GM21737 (cell line): ENCODE data around the gene SLC2A14.
"Not testable (repeated sequence)": the region's sequence is repeated elsewhere in the genome, so short reads cannot be mapped to it uniquely, and the experiment has no call there.

Experiments
- ATAC-seq: cut with Tn5 transposase; IDR thresholded peaks from one replicate; pipeline ENCODE4 v1.9.1; 2021; ENCODE audit warnings: mild to moderate bottlenecking, moderate library complexity; ENCODE audit not compliant: unreplicated experiment

The SLC2A14 gene

DNA sequence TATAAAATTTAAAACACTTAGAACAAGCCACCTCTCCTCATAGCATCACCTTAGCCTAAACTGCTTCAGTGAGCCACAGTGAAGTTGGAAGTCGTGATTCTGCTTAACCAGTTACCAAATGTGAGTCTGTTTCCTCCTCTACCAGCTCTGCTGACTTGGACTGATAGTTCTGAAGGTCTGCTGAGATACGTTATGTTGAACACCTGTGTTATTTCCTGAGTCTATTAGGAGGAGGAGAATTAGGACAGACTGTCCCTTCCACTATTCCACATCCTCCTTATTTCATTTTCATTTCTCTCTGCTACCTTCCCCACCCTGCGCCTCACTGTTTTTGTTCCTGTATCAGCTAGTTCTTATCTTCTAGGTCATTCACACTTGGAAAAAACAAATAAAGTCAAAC is 2.4 kb downstream of the SLC2A14 start:
- no peak for ATAC-seq

DNA sequence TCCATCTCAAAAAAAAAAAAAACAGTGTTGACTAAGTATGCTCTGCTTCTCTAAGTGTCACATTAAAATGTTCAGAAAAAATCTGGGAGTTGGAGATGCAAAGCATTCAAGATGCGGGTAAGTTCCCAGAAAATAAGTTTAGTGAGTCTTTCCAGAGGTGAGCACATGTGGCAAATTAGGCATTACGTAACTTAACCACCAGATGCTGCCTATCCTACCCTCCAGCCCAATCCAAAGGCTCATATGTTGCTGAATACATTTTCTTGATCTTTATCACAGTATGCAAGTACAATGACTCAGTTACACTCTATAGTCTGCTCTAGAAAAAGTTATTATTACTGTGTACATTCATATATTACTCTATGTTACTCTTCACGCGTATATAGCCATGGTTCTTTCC is 3.6 kb downstream of the SLC2A14 start:
- ATAC-seq = no peak

DNA sequence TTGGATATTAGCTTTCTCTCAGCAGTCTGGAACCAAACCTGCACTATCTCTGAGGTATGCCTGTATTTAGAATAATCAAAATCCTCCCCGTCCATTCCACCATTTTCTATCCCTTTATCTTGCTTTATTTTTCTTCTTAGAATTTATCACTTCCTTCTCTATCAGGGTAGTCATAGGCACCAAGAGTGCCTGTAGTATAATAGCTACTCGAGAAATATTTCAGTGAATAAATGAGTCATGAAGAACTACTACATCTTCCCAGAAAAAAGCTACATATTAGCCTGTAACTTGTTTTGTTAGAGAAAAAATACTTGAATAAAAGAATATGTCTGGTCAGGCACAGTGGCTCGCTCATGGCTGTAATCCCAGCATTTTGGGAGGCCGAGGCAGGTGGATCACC is 4.3 kb downstream of the SLC2A14 start:
- ATAC-seq = no peak

DNA sequence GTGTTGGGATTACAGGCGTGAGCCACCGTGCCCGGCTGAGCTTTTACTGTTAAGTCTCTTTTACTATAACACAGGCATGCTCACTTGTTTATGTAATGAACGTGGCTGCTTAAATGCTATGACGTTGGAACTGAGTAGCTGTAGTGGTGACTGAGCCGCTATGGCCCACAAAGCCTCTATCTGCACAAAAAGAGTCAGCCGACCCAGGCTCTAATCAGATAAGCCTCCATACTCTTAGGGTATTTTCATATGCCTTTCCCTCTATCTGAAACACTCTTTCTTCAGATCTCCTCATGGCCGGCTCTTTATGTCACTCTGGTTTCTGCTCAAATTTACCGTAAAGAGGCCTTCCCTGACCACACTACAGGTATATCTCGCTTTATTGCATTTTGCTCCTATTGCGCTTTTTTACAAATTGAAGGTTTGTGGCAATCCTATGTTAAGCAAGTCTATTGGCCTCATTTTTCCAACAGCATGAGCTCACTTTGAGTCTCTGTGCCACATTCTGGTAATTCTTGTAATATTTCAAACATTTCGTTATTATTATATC is 8.0 kb downstream of the SLC2A14 start:
- ATAC-seq = no peak

DNA sequence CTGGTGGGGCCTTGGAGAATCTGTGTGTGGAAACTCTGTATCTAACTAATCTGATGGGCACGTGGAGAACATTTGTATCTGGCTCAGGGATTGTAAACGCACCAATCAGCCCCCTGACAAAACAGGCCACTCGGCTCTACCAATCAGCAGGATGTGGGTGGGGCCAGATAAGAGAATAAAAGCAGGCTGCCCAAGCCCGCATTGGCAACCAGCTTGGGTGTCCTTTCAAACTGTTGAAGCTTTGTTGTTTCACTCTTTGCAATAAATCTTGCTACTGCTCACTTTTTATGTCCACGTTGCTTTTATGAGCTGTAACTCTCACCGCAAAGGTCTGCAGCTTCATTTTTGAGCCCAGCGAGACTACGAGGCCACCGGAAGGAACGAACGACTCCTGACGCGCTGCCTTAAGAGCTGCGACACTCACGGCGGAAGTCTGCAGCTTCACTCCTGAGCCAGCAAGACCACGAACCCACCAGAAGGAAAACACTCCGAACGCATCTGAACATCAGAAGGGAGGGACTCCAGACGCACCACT is 9.8 kb downstream of the SLC2A14 start:
- not testable (repeated sequence) for ATAC-seq

DNA sequence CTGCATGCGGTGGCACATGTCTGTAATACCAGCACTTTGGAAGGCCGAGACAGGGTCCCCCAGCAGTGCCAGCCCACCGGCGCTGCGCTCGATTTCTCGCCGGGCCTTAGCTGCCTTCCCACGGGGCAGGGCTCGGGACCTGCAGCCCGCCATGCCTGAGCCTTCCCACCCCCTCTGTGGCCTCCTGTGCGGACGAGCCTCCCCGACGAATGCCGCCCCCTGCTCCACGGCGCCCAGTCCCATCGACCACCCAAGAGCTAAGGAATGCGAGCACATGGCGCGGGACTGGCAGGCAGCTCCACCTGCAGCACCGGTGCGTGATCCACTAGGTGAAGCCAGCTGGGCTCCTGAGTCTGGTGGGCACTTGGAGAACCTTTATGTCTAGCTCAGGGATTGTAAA is 10.4 kb downstream of the SLC2A14 start:
- not testable (repeated sequence) for ATAC-seq

DNA sequence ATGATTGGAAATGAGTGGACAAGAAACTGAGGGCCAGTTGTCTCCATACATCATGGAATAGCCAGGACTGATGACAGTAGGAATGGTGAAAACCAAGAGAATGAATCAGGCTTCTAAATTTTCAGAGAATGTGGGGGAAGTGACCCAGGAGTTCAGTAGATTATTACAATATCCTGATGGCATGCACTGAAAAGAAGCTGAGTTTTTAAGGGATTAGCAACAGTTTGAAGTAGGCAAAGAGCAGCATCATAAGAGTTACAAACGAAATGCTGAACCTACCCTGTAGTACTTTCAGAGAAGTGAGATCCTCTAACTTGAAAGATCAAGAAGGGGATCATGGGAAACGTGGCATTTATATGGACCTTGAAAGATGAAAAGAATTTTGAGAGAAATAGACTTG is 13.2 kb downstream of the SLC2A14 start:
- ATAC-seq = no peak

DNA sequence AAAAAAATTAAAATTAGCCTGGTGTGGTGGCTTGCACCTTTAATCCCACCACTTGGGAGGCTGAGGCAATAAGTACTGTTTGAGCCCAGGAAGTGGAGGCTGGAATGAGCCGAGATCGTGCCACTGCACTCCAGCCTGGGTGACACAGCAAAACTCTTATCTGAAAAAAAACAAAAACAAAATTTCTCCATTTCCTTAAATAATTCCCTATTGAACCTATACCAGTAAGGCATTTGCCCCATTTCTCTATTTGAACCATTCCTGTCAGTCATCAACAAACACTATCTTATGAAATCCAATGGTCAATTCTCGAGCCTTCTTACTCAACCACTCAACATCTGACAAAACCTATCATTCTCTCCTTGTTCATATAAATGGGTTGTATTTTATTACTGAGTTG is 14.7 kb downstream of the SLC2A14 start:
- ATAC-seq = no peak

DNA sequence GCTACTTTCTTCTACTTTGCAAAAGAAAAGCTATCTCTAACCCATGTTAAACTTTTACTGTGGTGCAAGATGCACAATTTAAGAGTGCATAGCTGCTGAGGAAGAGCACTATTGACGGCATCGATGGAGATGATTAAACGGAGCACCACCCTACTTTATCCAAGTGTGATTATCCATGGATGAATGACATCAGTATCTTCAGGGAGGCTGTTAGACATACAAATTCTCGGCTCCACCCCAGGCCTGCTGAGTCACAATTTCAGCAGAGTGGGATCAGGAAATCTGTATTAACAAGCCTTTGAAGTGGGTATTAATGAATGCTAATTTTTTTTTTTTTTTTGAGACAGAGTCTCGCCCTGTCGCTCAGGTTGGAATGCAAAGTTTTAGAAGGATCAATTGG is 16.2 kb downstream of the SLC2A14 start:
- no peak for ATAC-seq

DNA sequence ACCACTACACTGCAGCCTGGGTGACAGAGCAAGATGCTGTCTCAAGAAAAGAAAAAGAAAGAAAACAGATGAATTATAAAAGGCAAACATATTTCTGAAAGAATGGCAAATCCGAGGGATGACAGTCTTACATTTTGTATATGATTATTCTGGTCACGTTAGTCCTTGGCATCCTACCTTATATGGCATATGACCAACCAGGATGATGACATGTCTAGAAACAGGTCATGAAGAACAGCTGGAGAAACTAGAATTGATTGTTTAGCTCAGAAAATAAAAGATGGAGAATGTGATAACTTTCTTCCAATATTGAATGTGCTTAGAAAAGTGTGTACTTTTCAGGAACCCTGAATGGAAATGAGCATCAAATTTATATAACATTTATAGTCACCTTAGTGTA is 19.2 kb downstream of the SLC2A14 start:
- ATAC-seq = no peak

DNA sequence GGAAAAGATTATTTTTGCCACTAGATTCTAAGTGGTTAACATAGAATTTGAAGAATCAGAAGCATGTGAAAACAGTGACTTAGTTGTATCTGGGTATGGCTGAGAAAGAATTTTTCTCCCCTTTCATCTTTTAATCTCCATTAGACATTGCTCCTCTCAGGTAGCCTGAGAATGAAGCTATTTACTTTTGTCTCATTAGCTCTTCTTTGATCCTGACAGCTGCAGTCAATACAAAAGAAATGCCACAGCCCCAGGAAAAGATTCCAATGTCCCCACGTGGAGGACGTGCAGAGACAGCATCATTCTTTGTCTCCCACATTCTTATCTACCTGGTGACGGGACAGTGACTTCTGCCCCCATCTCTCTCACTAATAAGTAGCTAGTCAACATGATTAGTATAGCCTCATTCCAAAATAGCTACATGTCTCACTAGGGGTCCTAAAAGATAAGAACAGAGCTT is 21.1 kb downstream of the SLC2A14 start:
- ATAC-seq = not testable (repeated sequence)

DNA sequence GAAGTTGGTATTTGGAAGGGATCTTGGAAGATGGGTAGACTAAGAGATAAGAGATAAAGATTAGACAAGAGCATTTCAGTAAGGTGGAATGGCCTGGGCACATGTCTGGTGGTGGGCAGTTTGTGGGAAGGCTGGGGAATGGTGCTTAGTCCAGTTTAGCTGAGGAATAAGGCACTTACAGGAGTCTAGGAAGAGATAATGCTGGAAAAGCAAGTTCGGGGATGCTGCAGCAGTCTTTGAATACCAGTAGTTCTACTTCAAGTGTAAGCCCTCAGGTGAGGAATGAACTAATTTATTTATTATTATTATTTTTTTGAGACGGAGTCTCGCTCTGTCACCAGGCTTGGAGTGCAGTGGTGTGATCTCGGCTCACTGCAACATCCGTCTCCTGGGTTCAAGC is 22.6 kb downstream of the SLC2A14 start:
- ATAC-seq = not testable (repeated sequence)

DNA sequence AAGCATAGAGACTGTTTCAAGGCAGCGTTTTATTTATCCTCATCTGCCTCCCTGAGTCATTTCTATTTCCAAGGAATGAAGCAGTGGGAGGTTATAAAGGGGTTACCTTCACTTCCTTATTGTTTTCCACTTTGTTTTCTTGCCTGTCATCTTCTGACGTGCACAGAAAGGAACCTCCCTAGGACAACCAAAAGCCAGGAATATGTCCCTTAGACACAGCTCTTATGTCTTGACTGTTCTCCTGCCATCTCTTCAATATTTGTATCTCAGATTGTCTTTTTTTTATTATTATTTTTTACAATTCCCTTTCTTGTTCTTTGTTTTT is 24.7 kb downstream of the SLC2A14 start:
- not testable (repeated sequence) for ATAC-seq

DNA sequence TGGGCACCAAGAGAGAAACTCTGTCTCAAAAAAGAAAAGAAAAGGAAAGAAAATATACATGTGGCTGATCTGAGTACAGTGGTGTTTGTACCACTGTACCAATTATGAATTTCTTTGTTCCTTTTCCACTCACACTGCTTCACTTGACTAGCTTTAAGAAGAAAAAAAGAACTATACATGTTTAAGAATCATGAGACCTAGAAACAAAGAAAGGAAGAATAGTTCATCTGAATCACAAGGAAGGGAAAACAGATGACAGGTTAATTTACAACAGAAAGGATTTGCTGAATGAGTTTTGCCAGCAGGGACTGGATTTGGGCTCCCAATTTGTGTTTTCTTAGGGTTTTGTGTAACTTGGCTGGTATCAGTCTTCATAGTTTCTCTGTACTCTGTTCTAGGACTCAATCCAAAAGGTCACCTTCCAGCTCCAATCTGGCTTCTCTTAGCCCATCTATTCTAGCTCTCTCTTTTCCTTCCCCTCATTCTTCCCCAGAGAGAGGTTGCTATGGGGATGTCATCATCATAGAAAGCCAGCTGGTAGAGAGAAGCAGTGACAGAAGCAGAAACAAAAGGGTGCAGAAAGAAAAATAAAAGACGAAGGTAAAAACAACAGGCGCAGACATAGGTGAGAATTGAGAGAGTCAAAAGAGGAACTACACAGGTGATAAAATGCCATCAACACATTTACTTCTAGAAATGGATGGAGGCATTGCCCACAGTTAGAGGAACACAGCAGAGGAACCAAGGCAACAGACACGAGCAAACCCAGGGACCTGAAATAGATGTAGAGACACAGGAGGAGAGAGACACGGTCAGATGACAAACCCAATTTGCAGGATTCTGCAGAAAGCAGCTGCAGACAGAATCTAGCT is 25.3 kb downstream of the SLC2A14 start:
- ATAC-seq = not testable (repeated sequence)

DNA sequence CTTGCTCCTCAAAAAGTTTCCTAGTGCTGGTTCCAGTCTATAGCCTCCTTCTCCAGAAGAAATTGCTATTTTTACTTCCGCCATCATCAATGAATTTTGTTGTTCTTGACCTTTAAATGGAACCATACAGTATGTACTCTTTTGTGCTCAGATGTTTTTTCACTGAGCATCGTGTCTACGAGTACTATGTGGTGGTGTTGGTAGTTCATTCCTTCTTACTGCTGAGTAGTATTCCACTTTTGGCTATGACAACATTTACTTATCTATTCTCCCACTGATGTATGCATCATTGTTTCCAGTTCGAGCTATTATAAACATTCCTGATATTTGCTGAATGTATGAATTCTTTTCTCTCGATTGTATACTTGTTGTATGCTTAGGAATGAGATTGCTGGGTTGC is 28.6 kb downstream of the SLC2A14 start:
- ATAC-seq = no peak

DNA sequence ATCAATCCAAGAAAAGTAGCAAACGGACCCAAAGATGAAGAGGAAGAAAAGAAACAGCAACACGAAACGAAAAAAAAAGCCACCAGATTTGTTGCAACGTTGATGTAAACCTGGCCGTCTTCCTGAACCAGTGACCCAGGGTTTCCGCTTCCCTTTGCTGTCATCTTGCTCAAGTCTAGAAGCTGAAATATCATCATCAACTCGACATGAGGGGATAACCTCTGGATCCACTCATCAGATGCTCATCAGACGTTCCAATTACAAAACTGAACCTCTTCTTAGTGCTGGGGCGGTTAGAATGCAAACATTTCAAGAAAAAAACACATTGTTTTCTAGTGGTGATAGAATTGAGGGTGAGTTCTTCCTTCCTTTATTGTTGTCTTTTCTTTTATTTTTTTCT is 29.1 kb downstream of the SLC2A14 start:
- not testable (repeated sequence) for ATAC-seq

DNA sequence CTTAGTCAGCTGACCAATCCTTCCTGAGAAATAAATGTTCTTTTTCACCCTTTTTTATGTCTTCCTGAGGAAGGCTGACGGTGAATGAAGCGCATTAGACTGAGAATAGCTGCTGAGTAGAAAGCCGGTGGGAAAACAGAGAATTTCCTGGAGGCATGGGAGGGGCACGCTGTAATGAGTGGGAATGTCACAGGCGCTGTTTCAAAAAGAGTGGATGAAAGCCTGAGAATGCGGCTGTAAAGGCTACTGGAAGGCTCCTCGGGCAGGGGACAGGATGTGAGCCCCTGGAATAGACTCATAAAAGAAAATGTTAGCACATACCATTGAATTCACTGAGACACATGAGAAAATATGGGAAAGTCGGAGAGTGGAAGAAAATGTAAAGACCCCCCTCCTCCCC is 29.6 kb downstream of the SLC2A14 start:
- not testable (repeated sequence) for ATAC-seq

DNA sequence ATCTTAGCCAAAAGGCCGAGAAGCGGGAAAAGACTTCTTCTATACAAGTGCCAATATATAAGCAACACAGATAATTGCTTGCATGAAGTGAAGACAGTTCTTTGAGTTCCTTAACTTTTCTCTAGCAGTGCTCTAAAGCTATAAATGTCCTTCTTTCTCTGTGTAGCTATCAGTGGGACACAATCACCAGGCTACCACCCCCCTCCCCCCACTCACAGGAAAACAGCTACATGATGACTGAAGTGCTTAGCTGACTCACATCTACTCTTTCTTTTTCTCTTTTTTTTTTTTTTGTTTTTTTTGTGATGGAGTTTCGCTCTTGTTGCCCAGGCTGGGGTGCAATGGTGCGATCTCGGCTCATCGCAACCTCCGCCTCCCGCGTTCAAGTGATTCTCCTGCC is 30.3 kb downstream of the SLC2A14 start:
- not testable (repeated sequence) for ATAC-seq

DNA sequence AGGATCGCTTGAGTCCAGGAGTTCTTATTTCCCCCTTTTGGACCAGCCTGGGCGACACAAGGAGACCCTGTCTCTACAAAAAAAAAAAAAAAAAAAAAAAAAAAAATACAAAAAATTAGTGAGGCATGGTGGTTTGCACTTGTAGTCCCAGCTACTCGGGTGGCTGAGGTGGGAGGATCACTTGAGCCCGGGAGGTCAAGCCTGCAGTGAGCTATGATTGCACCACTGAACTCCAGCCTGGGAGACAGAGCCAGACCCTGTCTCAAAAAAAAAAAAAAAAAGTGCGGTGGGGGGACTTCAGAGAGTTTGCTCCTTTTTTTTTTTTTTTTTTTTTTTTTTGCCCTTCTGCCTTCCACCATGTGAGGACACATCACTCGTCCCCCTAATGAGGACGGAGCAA is 32.9 kb downstream of the SLC2A14 start:
- ATAC-seq = not testable (repeated sequence)

DNA sequence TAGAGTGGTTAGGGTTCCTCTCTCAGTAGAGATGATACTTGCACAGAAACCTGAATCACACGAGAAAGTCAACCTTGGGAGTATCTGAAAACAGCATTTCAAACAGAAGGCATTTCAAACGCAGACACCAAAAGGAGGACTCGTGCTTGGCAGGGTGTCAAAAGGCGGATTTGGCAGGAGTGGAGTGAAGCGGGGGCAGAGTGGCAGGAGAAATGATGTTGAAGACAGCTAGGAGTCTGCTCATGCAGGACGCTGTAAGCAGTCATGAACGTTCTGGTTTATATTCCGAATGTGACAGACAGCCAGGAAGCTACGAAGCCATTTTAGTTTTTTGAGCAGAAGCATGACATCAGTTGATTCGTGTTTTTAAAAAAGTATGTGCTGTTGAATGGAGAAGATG is 33.5 kb downstream of the SLC2A14 start:
- not testable (repeated sequence) for ATAC-seq

DNA sequence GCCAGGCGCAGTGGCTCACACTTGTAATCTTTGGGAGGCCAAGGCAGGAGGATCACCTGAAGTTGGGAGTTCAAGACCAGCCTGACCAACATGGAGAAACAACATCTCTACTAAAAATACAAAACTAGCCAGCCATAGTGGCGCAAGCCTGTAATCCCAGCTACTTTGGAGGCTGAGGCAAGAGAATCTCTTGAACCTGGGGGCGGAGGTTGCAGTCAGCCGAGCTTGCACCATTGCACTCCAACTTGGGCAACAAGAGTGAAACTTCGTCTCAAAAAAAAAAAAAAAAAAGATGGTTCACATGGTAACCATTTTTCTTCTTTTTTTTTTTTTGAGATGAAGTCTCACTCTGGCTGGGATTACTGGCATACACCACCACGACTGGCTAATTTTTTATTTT is 35.3 kb downstream of the SLC2A14 start:
- ATAC-seq = no peak

DNA sequence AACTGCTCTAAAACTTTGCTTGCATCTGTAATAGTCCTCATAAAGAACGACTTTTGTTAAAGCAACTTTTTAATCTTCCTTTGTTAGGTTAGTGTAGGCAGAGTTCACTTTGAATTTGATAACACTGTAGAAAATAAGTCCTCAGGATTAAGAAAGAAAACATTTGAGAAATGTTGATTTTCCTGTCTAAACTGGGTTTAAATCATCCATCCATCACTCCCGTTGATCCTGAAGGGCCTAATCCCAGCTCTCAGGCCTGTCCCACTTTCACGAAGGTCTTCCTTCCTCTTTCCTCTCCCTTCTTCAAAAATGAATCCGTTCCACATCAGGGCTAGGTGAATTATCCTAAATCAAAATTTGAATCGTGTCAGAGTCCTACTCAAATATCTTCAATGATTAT is 36.9 kb downstream of the SLC2A14 start:
- no peak for ATAC-seq
